Small intestine (tissue), 7 donors: ENCODE data around the gene HIRA. TPM values are rescaled to one million over a fixed set of nuclear protein-coding genes. Genes with fewer than 3 reads are reported as not detected.

Experiments used
- DNase-seq, 2 donors: peaks; one replicate each; pipeline versions ENCODE4 v3.0.0 to v3.0.0-alpha.2; 2013
- FAIRE-seq: peaks from 2 replicates; lab custom pipeline; 2012; peaks lifted over from hg19 to GRCh38; lab: Jason Lieb, UNC
- H3K27ac ChIP-seq, 3 donors: one replicate each; pipeline ENCODE4 v1.5.1; 2013; ENCODE audit warnings: low read length in 2 of 3, mild to moderate bottlenecking in 2 of 3, control low read depth in 1 of 3, inconsistent platforms in 1 of 3, low read depth in 1 of 3, moderate library complexity in 1 of 3
- H3K27me3 ChIP-seq, 3 donors: one replicate each; pipeline ENCODE4 v1.6.1; 2013; ENCODE audit warnings: low read length in 3 of 3, inconsistent platforms in 1 of 3; ENCODE audit not compliant: control insufficient read depth in 3 of 3, insufficient read depth in 3 of 3
- H3K36me3 ChIP-seq, 3 donors: one replicate each; pipeline ENCODE4 v1.6.1; 2013; ENCODE audit warnings: low read length in 3 of 3, inconsistent platforms in 1 of 3, low read depth in 1 of 3, mild to moderate bottlenecking in 1 of 3, moderate library complexity in 1 of 3; ENCODE audit not compliant: control insufficient read depth in 3 of 3, insufficient read depth in 2 of 3
- H3K4me1 ChIP-seq, 3 donors: one replicate each; pipeline ENCODE4 v1.6.1; 2013; ENCODE audit warnings: low read length in 2 of 3, inconsistent platforms in 1 of 3, low read depth in 1 of 3, mild to moderate bottlenecking in 1 of 3, moderate library complexity in 1 of 3; ENCODE audit not compliant: control insufficient read depth in 3 of 3, insufficient read depth in 2 of 3
- H3K4me3 ChIP-seq, 3 donors: one replicate each; pipeline ENCODE4 v1.5.1; 2013; ENCODE audit warnings: low read length in 3 of 3, control low read depth in 1 of 3, inconsistent platforms in 1 of 3, low read depth in 1 of 3, mild to moderate bottlenecking in 1 of 3, moderate library complexity in 1 of 3
- H3K9me3 ChIP-seq, 2 donors: one replicate each; pipeline ENCODE4 v1.6.1; 2013; ENCODE audit warnings: low read depth in 1 of 2, low read length in 1 of 2; ENCODE audit not compliant: control insufficient read depth in 2 of 2, insufficient read depth in 1 of 2
- WGBS, 3 donors: extraction: QIAGEN DNeasy Blood & Tissue Kit; methylation state at CpG; one replicate each; pipeline ENCODE4 v1.1.7; 2013; 5-methylcytosine and 5-hydroxymethylcytosine counted together
- polyA plus RNA-seq, 4 donors: library from polyadenylated mRNA; stranded (reverse) in 3 of 4; unstranded in 1 of 4; fragments of 200-250 nt in 3 of 4; fragments of 120-200 nt in 1 of 4; gene quantifications; one replicate each; pipeline versions ENCODE4 v1.2.1 to v1.2.3, GENCODE V29; 2013
- donor health status: healthy with polysubstance abuse.
- donor health status: control.
- donor health status: control.
- donor health status: Bipolar disorder and iron deficiency.
- donor health status: healthy.

HIRA gene
- polyA plus RNA-seq, 4 donors: 15.7 to 29.3 (median 21.3) TPM

- Histone ChIP-seq H3K27me3 (no peaks in the 10 kb centered on the region), H3K4me1 (peaks cover 0 to 6% (median 0%) of the 10 kb centered on the region in 3 donors), H3K9me3 (no peaks in the 10 kb centered on the region), H3K36me3 (peaks cover 8 to 25% (median 16%) of the 10 kb centered on the region in 3 donors), H3K4me3 (peak overlapping the region in 2 of 3 donors; percentile 66 to 68), H3K27ac (peak overlapping the region in 1 of 3 donors; percentile 9)
- DNase-seq (peak in 1 of 2 donors; percentile 6), FAIRE-seq (no peak)
- 16 to 21% (median 21%) methylated on average over 5 of the region's 5 CpGs for WGBS, 3 donors
Measured at GRCh38 chr22:19477321-19478044, 46.0 kb upstream of the HIRA start.

DNA sequence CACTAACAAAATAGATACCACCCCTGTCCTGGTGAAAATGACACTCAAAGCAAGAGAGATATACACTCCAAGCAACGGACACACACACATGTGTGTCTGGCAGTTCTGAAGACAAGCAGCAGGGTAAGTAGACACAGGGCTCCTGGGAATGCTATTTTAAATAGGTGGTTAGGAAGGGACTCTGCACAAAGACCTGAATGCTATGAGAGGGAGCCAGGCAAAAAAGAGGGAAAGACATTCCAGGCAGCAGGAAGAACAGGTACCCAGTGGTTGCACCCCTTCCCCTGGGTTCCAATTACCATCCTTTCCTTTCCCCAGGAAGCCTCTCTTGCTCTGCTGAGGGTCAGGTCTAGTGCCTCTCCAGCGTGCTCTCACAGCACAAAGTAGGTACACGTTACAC lies 44.5 kb upstream of the HIRA start:
- H3K9me3 ChIP-seq: no peaks in the 10 kb centered on the region
- peaks cover 0 to 6% (median 0%) of the 10 kb centered on the region in 3 donors for H3K4me1 ChIP-seq
- no peaks in the 10 kb centered on the region for H3K27me3 ChIP-seq
- WGBS, 3 donors: 75 to 84% (median 81%) methylated on average over 3 of the region's 3 CpGs
- H3K27ac ChIP-seq: no peak overlapping the region
- DNase-seq (no peak), FAIRE-seq (no peak)
- H3K4me3 ChIP-seq: no peak overlapping the region
- peaks cover 8 to 39% (median 19%) of the 10 kb centered on the region in 3 donors for H3K36me3 ChIP-seq

DNA sequence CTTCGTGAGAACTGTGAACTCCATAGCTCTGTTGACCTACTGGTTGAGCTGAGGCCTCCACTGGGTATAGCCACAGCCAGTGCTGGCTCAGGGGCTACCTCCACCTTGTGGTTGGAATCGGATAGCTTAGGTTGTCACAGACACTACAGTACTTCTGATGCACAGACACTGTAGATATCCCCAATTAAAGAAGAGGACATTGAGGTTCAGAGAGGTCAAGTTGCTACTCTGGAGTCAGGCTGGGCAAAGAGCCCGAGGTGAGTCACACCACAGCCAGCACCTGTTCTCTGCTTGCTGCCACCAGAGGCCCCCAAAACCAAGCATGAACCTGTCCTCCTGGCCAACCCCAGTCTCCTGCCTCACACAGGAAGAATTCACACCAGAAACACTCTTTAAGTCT lies 42.0 kb upstream of the HIRA start:
- DNase-seq: no peak
- FAIRE-seq: no peak
- Histone ChIP-seq H3K9me3 (no peaks in the 10 kb centered on the region), H3K4me1 (peaks cover 0 to 4% (median 0%) of the 10 kb centered on the region in 3 donors), H3K27ac (no peak overlapping the region), H3K27me3 (no peaks in the 10 kb centered on the region), H3K4me3 (no peak overlapping the region), H3K36me3 (peaks cover 20 to 63% (median 21%) of the 10 kb centered on the region in 3 donors)
- 70 to 84% (median 79%) methylated on average over 3 of the region's 3 CpGs for WGBS, 3 donors

- Histone ChIP-seq H3K36me3 (peaks cover 23 to 77% (median 30%) of the 10 kb centered on the region in 3 donors), H3K9me3 (no peaks in the 10 kb centered on the region), H3K4me1 (no peaks in the 10 kb centered on the region), H3K27ac (no peak overlapping the region), H3K4me3 (no peak overlapping the region), H3K27me3 (no peaks in the 10 kb centered on the region)
- DNase-seq (no peak), FAIRE-seq (no peak)
- WGBS, 3 donors: 93 to 95% (median 94%) methylated on average over 8 of the region's 8 CpGs
Measured at GRCh38 chr22:19472233-19472632, 40.7 kb upstream of the HIRA start.

DNA sequence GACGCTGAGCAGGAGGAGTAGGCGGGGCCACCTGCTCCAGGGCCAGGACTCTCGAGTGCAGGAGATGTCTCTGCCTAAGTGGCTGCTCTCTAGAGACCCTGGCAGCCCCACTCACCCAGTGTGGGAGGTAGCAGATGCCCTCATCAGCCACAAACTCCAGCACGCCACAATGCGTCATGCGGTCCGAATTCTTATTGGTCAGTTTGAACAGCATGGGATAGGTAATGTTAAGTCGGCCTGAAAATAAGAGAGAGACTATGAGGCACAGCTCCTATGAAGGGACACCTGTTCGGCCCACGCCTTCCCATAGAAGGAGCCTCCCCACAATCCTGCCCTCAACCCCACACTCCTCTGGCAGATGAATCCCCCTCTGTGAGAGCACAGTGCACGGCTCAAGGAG lies 40.0 kb upstream of the HIRA start:
- Histone ChIP-seq H3K27ac (no peak overlapping the region), H3K4me1 (no peaks in the 10 kb centered on the region), H3K27me3 (no peaks in the 10 kb centered on the region), H3K9me3 (no peaks in the 10 kb centered on the region), H3K36me3 (peaks cover 23 to 83% (median 35%) of the 10 kb centered on the region in 3 donors), H3K4me3 (no peak overlapping the region)
- DNase-seq (no peak), FAIRE-seq (no peak)
- 90 to 96% (median 91%) methylated on average over 11 of the region's 11 CpGs for WGBS, 3 donors

GRCh38 chr22:19470010-19470409 lies 38.5 kb upstream of the HIRA start:
- FAIRE-seq: no peak
- Histone ChIP-seq H3K9me3 (no peaks in the 10 kb centered on the region), H3K4me3 (no peak overlapping the region), H3K36me3 (peaks cover 28 to 89% (median 41%) of the 10 kb centered on the region in 3 donors), H3K4me1 (no peaks in the 10 kb centered on the region), H3K27ac (no peak overlapping the region), H3K27me3 (no peaks in the 10 kb centered on the region)
- 92 to 98% (median 95%) methylated on average over 2 of the region's 2 CpGs for whole genome bisulfite sequencing, 3 donors
- no peak for DNase-seq

DNA sequence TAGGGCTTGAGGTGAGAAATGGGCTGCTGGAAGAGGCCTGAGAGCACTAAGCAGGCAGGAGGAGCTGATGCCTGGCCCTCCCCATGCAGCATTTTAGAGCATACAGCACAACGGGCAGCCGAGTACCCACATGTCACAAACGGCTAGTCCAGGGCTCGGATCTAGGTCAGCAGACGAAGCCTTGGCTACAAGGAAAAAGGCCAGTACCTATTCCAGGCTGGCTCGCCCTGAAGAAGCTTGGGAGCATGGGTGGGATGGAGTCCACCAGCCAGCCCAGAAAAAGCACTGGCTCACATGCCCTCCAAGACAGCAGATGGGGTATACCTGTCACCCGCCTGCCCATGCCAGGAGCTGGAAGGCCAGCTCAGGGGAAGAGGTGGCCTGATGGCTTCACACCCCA lies 37.9 kb upstream of the HIRA start:
- no peak overlapping the region for H3K4me3 ChIP-seq
- no peak for FAIRE-seq
- WGBS, 3 donors: 94 to 97% (median 96%) methylated on average over 7 of the region's 7 CpGs
- DNase-seq: no peak
- no peaks in the 10 kb centered on the region for H3K9me3 ChIP-seq
- H3K4me1 ChIP-seq: no peaks in the 10 kb centered on the region
- peaks cover 23 to 88% (median 46%) of the 10 kb centered on the region in 3 donors for H3K36me3 ChIP-seq
- no peaks in the 10 kb centered on the region for H3K27me3 ChIP-seq
- no peak overlapping the region for H3K27ac ChIP-seq

- DNase-seq (no peak), FAIRE-seq (no peak)
- no peak overlapping the region for H3K27ac ChIP-seq
- peaks cover 15 to 78% (median 41%) of the 10 kb centered on the region in 3 donors for H3K36me3 ChIP-seq
- H3K27me3 ChIP-seq: no peaks in the 10 kb centered on the region
- H3K4me1 ChIP-seq: no peaks in the 10 kb centered on the region
- WGBS, 3 donors: 93 to 100% (median 98%) methylated on average over 6 of the region's 6 CpGs
- H3K9me3 ChIP-seq: no peaks in the 10 kb centered on the region
- H3K4me3 ChIP-seq: no peak overlapping the region
Measured at GRCh38 chr22:19467912-19468311, 36.4 kb upstream of the HIRA start.
